ENCODE data around the gene FAF2.

FAF2 gene

GRCh38 chr5:176543428-176544182 lies 95.4 kb downstream of the FAF2 start:
- peak overlapping the region; percentile 92 for H3K4me2 ChIP-seq (ENCODE audit: low read length)
- H3K36me3 ChIP-seq (ENCODE audit: control insufficient read depth, insufficient read depth, low read length) = no peaks in the 10 kb centered on the region
- peak overlapping the region; percentile 93 for H3K27ac ChIP-seq
- no peaks in the 10 kb centered on the region for H3K79me2 ChIP-seq
- peaks cover 17% of the 10 kb centered on the region for H3K4me1 ChIP-seq
- TF ChIP-seq, protein P1, sequence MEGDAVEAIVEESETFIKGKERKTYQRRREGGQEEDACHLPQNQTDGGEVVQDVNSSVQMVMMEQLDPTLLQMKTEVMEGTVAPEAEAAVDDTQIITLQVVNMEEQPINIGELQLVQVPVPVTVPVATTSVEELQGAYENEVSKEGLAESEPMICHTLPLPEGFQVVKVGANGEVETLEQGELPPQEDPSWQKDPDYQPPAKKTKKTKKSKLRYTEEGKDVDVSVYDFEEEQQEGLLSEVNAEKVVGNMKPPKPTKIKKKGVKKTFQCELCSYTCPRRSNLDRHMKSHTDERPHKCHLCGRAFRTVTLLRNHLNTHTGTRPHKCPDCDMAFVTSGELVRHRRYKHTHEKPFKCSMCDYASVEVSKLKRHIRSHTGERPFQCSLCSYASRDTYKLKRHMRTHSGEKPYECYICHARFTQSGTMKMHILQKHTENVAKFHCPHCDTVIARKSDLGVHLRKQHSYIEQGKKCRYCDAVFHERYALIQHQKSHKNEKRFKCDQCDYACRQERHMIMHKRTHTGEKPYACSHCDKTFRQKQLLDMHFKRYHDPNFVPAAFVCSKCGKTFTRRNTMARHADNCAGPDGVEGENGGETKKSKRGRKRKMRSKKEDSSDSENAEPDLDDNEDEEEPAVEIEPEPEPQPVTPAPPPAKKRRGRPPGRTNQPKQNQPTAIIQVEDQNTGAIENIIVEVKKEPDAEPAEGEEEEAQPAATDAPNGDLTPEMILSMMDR (IDR thresholded peaks at IDR 0.05) = no peak
- H3K27me3 ChIP-seq (ENCODE audit: control insufficient read depth, insufficient read depth, low read length) = no peaks in the 10 kb centered on the region
- no peaks in the 10 kb centered on the region for H3K9me3 ChIP-seq (ENCODE audit: control insufficient read depth, low read length)
- peak overlapping the region; percentile 87 for H3K4me3 ChIP-seq (ENCODE audit: low read depth, low read length)
- peak overlapping the region; percentile 99 for H2AFZ ChIP-seq
- peak overlapping the region; percentile 84 for H3K9ac ChIP-seq

GRCh38 chr5:176545388-176545736 lies 97.2 kb downstream of the FAF2 start:
- TF ChIP-seq, protein P1 (IDR thresholded peaks at IDR 0.05) = no peak
- H3K4me2 ChIP-seq (ENCODE audit: low read length) = no peak overlapping the region
- H2AFZ ChIP-seq = no peak overlapping the region
- H3K4me1 ChIP-seq = peaks cover 17% of the 10 kb centered on the region
- H3K4me3 ChIP-seq (ENCODE audit: low read depth, low read length) = no peak overlapping the region
- no peak overlapping the region for H3K9ac ChIP-seq
- no peak overlapping the region for H3K27ac ChIP-seq
- H3K27me3 ChIP-seq (ENCODE audit: control insufficient read depth, insufficient read depth, low read length) = no peaks in the 10 kb centered on the region
- peaks cover 2% of the 10 kb centered on the region for H3K79me2 ChIP-seq
- H3K36me3 ChIP-seq (ENCODE audit: control insufficient read depth, insufficient read depth, low read length) = no peaks in the 10 kb centered on the region
- H3K9me3 ChIP-seq (ENCODE audit: control insufficient read depth, low read length) = no peaks in the 10 kb centered on the region

- H3K79me2 ChIP-seq = peaks cover 3% of the 10 kb centered on the region
- no peak overlapping the region for H2AFZ ChIP-seq
- H3K4me3 ChIP-seq (ENCODE audit: low read depth, low read length) = no peak overlapping the region
- H3K27ac ChIP-seq = no peak overlapping the region
- no peaks in the 10 kb centered on the region for H3K36me3 ChIP-seq (ENCODE audit: control insufficient read depth, insufficient read depth, low read length)
- no peak overlapping the region for H3K4me2 ChIP-seq (ENCODE audit: low read length)
- TF ChIP-seq, protein P1 (IDR thresholded peaks at IDR 0.05) = no peak
- H3K4me1 ChIP-seq = peaks cover 17% of the 10 kb centered on the region
- no peaks in the 10 kb centered on the region for H3K27me3 ChIP-seq (ENCODE audit: control insufficient read depth, insufficient read depth, low read length)
- no peaks in the 10 kb centered on the region for H3K9me3 ChIP-seq (ENCODE audit: control insufficient read depth, low read length)
- H3K9ac ChIP-seq = no peak overlapping the region
Observed at GRCh38 chr5:176545737-176546509, 97.7 kb downstream of the FAF2 start.

DNA sequence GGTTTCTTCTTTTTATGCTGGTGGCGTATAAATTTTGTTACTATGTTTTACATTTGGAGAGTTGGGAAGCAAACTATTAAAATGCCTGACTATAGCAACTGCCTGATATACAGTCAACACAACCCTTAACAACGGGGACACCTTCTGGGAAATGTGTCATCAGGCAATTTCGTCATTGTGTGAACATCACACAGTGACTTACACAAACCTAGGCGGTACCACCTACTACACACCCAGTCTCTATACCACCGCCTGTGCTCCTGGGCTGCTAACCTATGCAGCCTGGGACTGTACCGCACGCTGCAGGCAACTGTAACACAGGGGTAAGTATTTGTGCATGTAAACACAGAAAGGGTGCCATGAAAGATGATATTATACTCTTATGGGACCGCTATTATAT lies 99.6 kb downstream of the FAF2 start:
- H3K4me1 ChIP-seq = peaks cover 5% of the 10 kb centered on the region

More for the DNA sequence above, 99.6 kb downstream of the FAF2 start:
- H2AFZ ChIP-seq = no peak overlapping the region
- peaks cover 3% of the 10 kb centered on the region for H3K79me2 ChIP-seq
- TF ChIP-seq, protein P1 (IDR thresholded peaks at IDR 0.05) = no peak
- no peaks in the 10 kb centered on the region for H3K9me3 ChIP-seq (ENCODE audit: control insufficient read depth, low read length)
- H3K27me3 ChIP-seq (ENCODE audit: control insufficient read depth, insufficient read depth, low read length) = no peaks in the 10 kb centered on the region
- no peaks in the 10 kb centered on the region for H3K36me3 ChIP-seq (ENCODE audit: control insufficient read depth, insufficient read depth, low read length)
- no peak overlapping the region for H3K4me3 ChIP-seq (ENCODE audit: low read depth, low read length)
- H3K27ac ChIP-seq = peak overlapping the region; percentile 22
- no peak overlapping the region for H3K9ac ChIP-seq
- H3K4me2 ChIP-seq (ENCODE audit: low read length) = no peak overlapping the region

Measured in parathyroid adenoma (tissue), 2 donors.